Measurements from ENCODE around the gene WNT5A.

The WNT5A gene

GRCh38 chr3:55481744-55482495 lies 5.2 kb downstream of the WNT5A start:
- no peak for DNase-seq (ENCODE audit: low spot score)

- no peak for DNase-seq (ENCODE audit: low spot score)
Measured at GRCh38 chr3:55480911-55481743, 6.0 kb downstream of the WNT5A start.

- DNase-seq (ENCODE audit: low spot score): no peak
Measured at GRCh38 chr3:55477306-55478303, 9.5 kb downstream of the WNT5A start.

GRCh38 chr3:55476515-55476914 lies 10.6 kb downstream of the WNT5A start:
- peak; percentile 77 for DNase-seq (ENCODE audit: low spot score)

GRCh38 chr3:55474213-55474632 lies 12.9 kb downstream of the WNT5A start:
- DNase-seq (ENCODE audit: low spot score): no peak

GRCh38 chr3:55473788-55474187 lies 13.3 kb downstream of the WNT5A start:
- no peak for DNase-seq (ENCODE audit: low spot score)

- no peak for DNase-seq (ENCODE audit: low spot score)
Measured at GRCh38 chr3:55471522-55472280, 15.4 kb downstream of the WNT5A start.

GRCh38 chr3:55471084-55471483 lies 16.0 kb downstream of the WNT5A start:
- DNase-seq (ENCODE audit: low spot score): no peak

GRCh38 chr3:55469957-55470526 lies 17.1 kb downstream of the WNT5A start:
- DNase-seq (ENCODE audit: low spot score): no peak

- no peak for DNase-seq (ENCODE audit: low spot score)
Measured at GRCh38 chr3:55468251-55468650, 18.9 kb downstream of the WNT5A start.

GRCh38 chr3:55467099-55467498 lies 20.0 kb downstream of the WNT5A start:
- no peak for DNase-seq (ENCODE audit: low spot score)

GRCh38 chr3:55466526-55466925 lies 20.6 kb downstream of the WNT5A start:
- DNase-seq (ENCODE audit: low spot score): no peak

GRCh38 chr3:55461896-55462295 lies 25.2 kb downstream of the WNT5A start:
- DNase-seq (ENCODE audit: low spot score): no peak

- DNase-seq (ENCODE audit: low spot score): no peak
Measured at GRCh38 chr3:55459838-55460237, 27.3 kb downstream of the WNT5A start.

GRCh38 chr3:55458181-55458790 lies 28.8 kb downstream of the WNT5A start:
- DNase-seq (ENCODE audit: low spot score): no peak

- DNase-seq (ENCODE audit: low spot score): no peak
Measured at GRCh38 chr3:55455915-55456314, 31.2 kb downstream of the WNT5A start.

GRCh38 chr3:55454611-55455010 lies 32.5 kb downstream of the WNT5A start:
- no peak for DNase-seq (ENCODE audit: low spot score)

GRCh38 chr3:55453886-55454496 lies 33.1 kb downstream of the WNT5A start:
- no peak for DNase-seq (ENCODE audit: low spot score)

GRCh38 chr3:55452886-55453285 lies 34.2 kb downstream of the WNT5A start:
- DNase-seq (ENCODE audit: low spot score): no peak

- DNase-seq (ENCODE audit: low spot score): no peak
Measured at GRCh38 chr3:55449527-55449926, 37.6 kb downstream of the WNT5A start.

All from COLO829 (cell line).